Endothelial cell of umbilical vein (primary cell): ENCODE data around the gene NKX1-2. TPM values are rescaled to one million over a fixed set of nuclear protein-coding genes. Genes with fewer than 3 reads are reported as not detected.

Experiments used
- BruUV-seq: library from RNA; stranded (reverse); fragments of 400-500 nt; replicated peaks from 2 replicates; lab custom pipeline; 2021; lab: Mats Ljungman, UMichigan
- CTCF ChIA-PET: fragments of 300-600, 350-600 bp; sonication (Branson Sonifier 250); formaldehyde crosslinking; loops from one replicate; lab custom pipeline; 2021; ENCODE audit warnings: antibody characterized with exemption, inconsistent platforms; lab: Charles Lee
- POLR2A ChIA-PET: fragments of 300-600, 350-600 bp; sonication (Branson Sonifier 250); formaldehyde crosslinking; loops from one replicate; lab custom pipeline; 2021; ENCODE audit warnings: antibody characterized with exemption, inconsistent platforms; lab: Charles Lee
- DNase-seq: peaks from one replicate; pipeline ENCODE4 v3.0.0-alpha.2; 2011; ENCODE audit warnings: low read depth, low spot score
- FAIRE-seq: peaks from 2 replicates; lab custom pipeline; 2011; peaks lifted over from hg19 to GRCh38; lab: Jason Lieb, UNC
- H2AFZ ChIP-seq: 2 replicates; pipeline ENCODE4 v1.6.0; 2012; ENCODE audit warnings: low read depth, low read length, control low read depth, inconsistent platforms
- H3K27ac ChIP-seq: 2 replicates; pipeline ENCODE4 v1.5.1; 2011; ENCODE audit warnings: low read depth, mild to moderate bottlenecking, control low read depth, low read length, moderate library complexity; ENCODE audit not compliant: insufficient read depth
- H3K27me3 ChIP-seq, 2 experiments: 2 replicates each; pipeline versions ENCODE4 v1.6.0 to v1.6.1; 2011; ENCODE audit warnings: low read length in 2 of 2, mixed read lengths in 1 of 2; ENCODE audit not compliant: control insufficient read depth in 2 of 2, insufficient read depth in 2 of 2
- H3K36me3 ChIP-seq, 2 experiments: 2 replicates in 1 of 2; 3 replicates in 1 of 2; pipeline ENCODE4 v1.5.1; 2011; ENCODE audit warnings: low read length in 2 of 2, mild to moderate bottlenecking in 1 of 2, moderate library complexity in 1 of 2; ENCODE audit not compliant: control insufficient read depth in 2 of 2, insufficient read depth in 2 of 2; ENCODE audit errors: extremely low read depth in 1 of 2
- H3K4me1 ChIP-seq: 3 replicates; pipeline ENCODE4 v1.5.1; 2011; ENCODE audit warnings: mild to moderate bottlenecking, low read length; ENCODE audit not compliant: control insufficient read depth, insufficient read depth; ENCODE audit errors: extremely low read depth
- H3K4me2 ChIP-seq: 2 replicates; pipeline ENCODE4 v1.6.1; 2011; ENCODE audit warnings: low read length, control low read depth, mixed read lengths; ENCODE audit not compliant: insufficient read depth
- H3K4me3 ChIP-seq, 3 experiments: fragments of 200-600 bp in 1 of 3; sonication (generic), shearing (Covaris generic) in 1 of 3; replicated peaks in 1 of 3; 2 replicates each; pipeline ENCODE4 v1.5.1; 2011 to 2016; ENCODE audit warnings: control low read depth in 3 of 3, low read length in 3 of 3, mild to moderate bottlenecking in 2 of 3, inconsistent platforms in 1 of 3, low read depth in 1 of 3, moderate library complexity in 1 of 3; ENCODE audit not compliant: insufficient read depth in 1 of 3
- H3K79me2 ChIP-seq: 2 replicates; pipeline ENCODE4 v1.6.0; 2012; ENCODE audit warnings: low read length, inconsistent platforms; ENCODE audit not compliant: control insufficient read depth, insufficient read depth
- H3K9ac ChIP-seq: replicated peaks from 2 replicates; pipeline ENCODE3; 2011; ENCODE audit warnings: low read length, control low read depth; ENCODE audit not compliant: insufficient read depth; ENCODE audit errors: extremely low read depth
- H3K9me1 ChIP-seq: replicated peaks from 3 replicates; pipeline ENCODE4 v1.6.0; 2011; ENCODE audit warnings: mild to moderate bottlenecking, low read length; ENCODE audit not compliant: control insufficient read depth, insufficient read depth; ENCODE audit errors: extremely low read depth
- H3K9me3 ChIP-seq: replicated peaks from 2 replicates; pipeline ENCODE4 v1.5.1; 2012; ENCODE audit warnings: low read length, inconsistent platforms; ENCODE audit not compliant: control insufficient read depth, insufficient read depth
- H4K20me1 ChIP-seq: replicated peaks from 2 replicates; pipeline ENCODE3; 2011; ENCODE audit warnings: mild to moderate bottlenecking, low read length; ENCODE audit not compliant: control insufficient read depth, insufficient read depth; ENCODE audit errors: extremely low read depth
- CTCF ChIP-seq, 2 donors: IDR thresholded peaks; 1 replicate in 1 of 2; 2 replicates in 1 of 2; pipeline ENCODE4 v1.5.1; 2011; ENCODE audit warnings: low read length in 2 of 2, mild to moderate bottlenecking in 2 of 2, moderate library complexity in 2 of 2, control low read depth in 1 of 2, inconsistent platforms in 1 of 2, low read depth in 1 of 2; ENCODE audit not compliant: insufficient read depth in 1 of 2; ENCODE audit errors: extremely low read depth in 1 of 2
- EZH2 ChIP-seq: IDR thresholded peaks from 2 replicates; pipeline ENCODE4 v1.6.1; 2012; ENCODE audit warnings: borderline replicate concordance, low read depth, mild to moderate bottlenecking, moderate library complexity, low read length, inconsistent platforms; ENCODE audit not compliant: severe bottlenecking
- FOS ChIP-seq: IDR thresholded peaks from 2 replicates; pipeline ENCODE4 v1.6.1; 2011; ENCODE audit warnings: mild to moderate bottlenecking, low read length, moderate library complexity, borderline replicate concordance; ENCODE audit not compliant: insufficient read depth
- GATA2 ChIP-seq: IDR thresholded peaks from 2 replicates; pipeline ENCODE4 v1.7.0; 2011; ENCODE audit warnings: low read depth, mild to moderate bottlenecking, moderate library complexity, mixed read lengths, low read length; ENCODE audit not compliant: insufficient read length, insufficient read depth
- JUN ChIP-seq: IDR thresholded peaks from 2 replicates; pipeline ENCODE4 v1.6.1; 2011; ENCODE audit warnings: borderline replicate concordance, low read depth; ENCODE audit not compliant: insufficient read length, insufficient read depth
- MYC ChIP-seq: IDR thresholded peaks from one replicate; pipeline ENCODE4 v1.6.1; 2011; ENCODE audit warnings: mild to moderate bottlenecking, low read depth, low read length
- POLR2A ChIP-seq: IDR thresholded peaks from 2 replicates; pipeline ENCODE4 v1.6.1; 2012; ENCODE audit warnings: low read depth, mild to moderate bottlenecking, control low read depth, low read length
- POLR2AphosphoS5 ChIP-seq: IDR thresholded peaks from 2 replicates; pipeline ENCODE4 v1.6.1; 2012; ENCODE audit warnings: low read depth, mild to moderate bottlenecking, control low read depth, low read length, moderate library complexity; ENCODE audit not compliant: insufficient read depth
- dilution Hi-C: fragments of 300-500 bp; cut with MboI; formaldehyde crosslinking; loops from one replicate; pipeline ENCODE4 v1.15.0; 2019; ENCODE audit warnings: low sequenced_read_pairs; ENCODE audit not compliant: extremely low pct_ligation_motif_present
- intact Hi-C: fragments of 100-400 bp; cut with micrococcal nuclease; formaldehyde crosslinking; loops from one replicate; pipeline ENCODE4 v1.10.0; 2022
- polyA plus RNA-seq, 4 experiments: library from polyadenylated mRNA; depleted of rRNA in 3 of 4; stranded (reverse) in 3 of 4; unstranded in 1 of 4; fragments of >200 nt; gene quantifications; 2 replicates each; pipeline versions ENCODE4 v1.2.1 to v1.2.3, GENCODE V29; 2011 to 2012; ENCODE audit warnings: missing spikeins in 1 of 4
- total RNA-seq: library from RNA; stranded (reverse); gene quantifications from 2 replicates; pipeline ENCODE4 v1.2.3, GENCODE V29; 2021
- TF ChIP-seq, protein P1 (sequence below): IDR thresholded peaks from 2 replicates; pipeline ENCODE4 v1.6.1; 2011; ENCODE audit not compliant: insufficient read depth, insufficient read length

NKX1-2 gene
- total and polyA plus RNA-seq, 2 donors (not counting 3 experiments of a cell fraction or from before 2014, with no cell fraction given), result not detected

DNA sequence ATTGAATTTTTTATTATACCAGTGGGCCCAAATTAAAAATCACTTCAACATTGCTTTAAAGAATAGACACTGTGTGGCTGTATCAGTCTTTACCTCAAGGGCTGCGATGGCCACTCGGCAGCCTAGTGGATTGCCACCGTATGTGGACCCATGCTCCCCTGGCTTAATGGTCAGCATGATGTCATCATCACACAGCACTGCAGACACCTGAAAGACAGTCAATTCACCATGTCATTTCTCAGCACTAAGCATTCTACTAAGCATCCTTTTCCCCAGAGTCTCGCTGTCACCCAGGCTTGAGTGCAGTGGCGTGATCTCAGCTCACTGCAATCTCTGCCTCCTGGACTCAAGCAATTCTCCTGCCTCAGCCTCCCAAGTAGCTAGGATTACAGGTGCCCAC is 48.2 kb downstream of the NKX1-2 start:
- intact Hi-C loops, result loop anchor here (2.0 to 5.0 kb wide), 2 partner anchors 346 to 819 kb away; no protein-coding TSS in a partner anchor
- CTCF ChIA-PET, result interaction anchor here (1.1 kb wide), 1 partner anchor 13 kb away, joined by 6 read pairs; no protein-coding TSS in a partner anchor
- dilution Hi-C loops, result no loop called here
- Histone ChIP-seq H3K4me2 (no peak overlapping the region), H3K27ac (no peak overlapping the region), H3K79me2 (no peaks in the 10 kb centered on the region), H3K27me3 (no peaks in the 10 kb centered on the region), H3K4me1 (no peaks in the 10 kb centered on the region), H3K36me3 (peaks cover 18 to 21% of the 10 kb centered on the region in 2 experiments), H3K4me3 (no peak overlapping the region), H3K9ac (no peak overlapping the region), H2AFZ (no peak overlapping the region), H3K9me1 (no peaks in the 10 kb centered on the region), H3K9me3 (no peaks in the 10 kb centered on the region), H4K20me1 (no peaks in the 10 kb centered on the region)
- TF ChIP-seq POLR2AphosphoS5, result no peak
- TF ChIP-seq CTCF (IDR thresholded peaks at IDR 0.05; ENCODE audit: extremely low read depth in 1 of 2, insufficient read depth in 1 of 2, low read depth in 1 of 2, low read length in 2 of 2), result no peak
- TF ChIP-seq GATA2, result no peak
- TF ChIP-seq, protein P1, sequence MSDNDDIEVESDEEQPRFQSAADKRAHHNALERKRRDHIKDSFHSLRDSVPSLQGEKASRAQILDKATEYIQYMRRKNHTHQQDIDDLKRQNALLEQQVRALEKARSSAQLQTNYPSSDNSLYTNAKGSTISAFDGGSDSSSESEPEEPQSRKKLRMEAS, result no peak
- no peak for TF ChIP-seq JUN
- no peak for TF ChIP-seq FOS
- TF ChIP-seq MYC, result no peak
- no peak for TF ChIP-seq EZH2
- no peak for TF ChIP-seq POLR2A
- BruUV-seq, result no TSS peak
- POLR2A ChIA-PET, result no interaction called here
- FAIRE-seq (no peak), DNase-seq (no peak)

Other genes starting within 250 kb of the NKX1-2 start
- gene OAT, start 31.1 kb downstream of the NKX1-2 start, total RNA-seq, result 90.1 and 90.8 TPM in 2 replicates
- gene OAT, start 31.1 kb downstream of the NKX1-2 start, polyA plus RNA-seq, result 56.5 and 69.9 TPM in 2 replicates
- 4.2 and 5.8 TPM in 2 replicates for gene LHPP, start 11.8 kb upstream of the NKX1-2 start, total RNA-seq
- 9.3 and 11.2 TPM in 2 replicates for gene LHPP, start 11.8 kb upstream of the NKX1-2 start, polyA plus RNA-seq